Endometrium (tissue), 2 donors: ENCODE measurements around the gene NINJ2.
"Not testable (repeated sequence)": the region's sequence is repeated elsewhere in the genome, so short reads cannot be mapped to it uniquely, and the experiment has no call there.

ENCODE experiments used
- FAIRE-seq: peaks from 2 replicates; lab custom pipeline; 2012; peaks lifted over from hg19 to GRCh38; lab: Jason Lieb, UNC
- donor health status: control.
- donor health status: control.

NINJ2 gene

GRCh38 chr12:641321-641720, 21.9 kb downstream of the NINJ2 start:
- not testable (repeated sequence) for FAIRE-seq

- no peak for FAIRE-seq
Measured at GRCh38 chr12:640773-641172, 22.5 kb downstream of the NINJ2 start.

DNA sequence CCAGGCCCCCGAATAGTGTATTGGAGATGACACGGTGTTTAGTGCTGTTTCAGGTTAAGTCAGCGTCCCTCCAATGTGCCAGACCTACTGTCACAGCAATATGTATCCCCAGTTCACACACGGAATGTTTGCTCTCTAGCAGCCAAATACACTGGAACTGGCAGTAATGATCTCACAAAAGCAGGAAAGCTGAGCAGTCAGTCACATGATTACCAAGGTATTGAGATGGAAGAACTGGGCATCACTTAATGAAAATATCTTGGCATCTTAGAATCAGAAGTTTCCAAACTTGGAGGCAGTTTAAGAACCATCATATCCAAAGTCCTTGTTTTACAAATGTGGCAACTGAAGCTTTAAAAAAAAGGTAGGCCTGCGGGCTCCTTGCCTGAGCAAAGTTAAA, 23.3 kb downstream of the NINJ2 start:
- FAIRE-seq: no peak

- no peak for FAIRE-seq
Measured at GRCh38 chr12:639566-639965, 23.7 kb downstream of the NINJ2 start.

DNA sequence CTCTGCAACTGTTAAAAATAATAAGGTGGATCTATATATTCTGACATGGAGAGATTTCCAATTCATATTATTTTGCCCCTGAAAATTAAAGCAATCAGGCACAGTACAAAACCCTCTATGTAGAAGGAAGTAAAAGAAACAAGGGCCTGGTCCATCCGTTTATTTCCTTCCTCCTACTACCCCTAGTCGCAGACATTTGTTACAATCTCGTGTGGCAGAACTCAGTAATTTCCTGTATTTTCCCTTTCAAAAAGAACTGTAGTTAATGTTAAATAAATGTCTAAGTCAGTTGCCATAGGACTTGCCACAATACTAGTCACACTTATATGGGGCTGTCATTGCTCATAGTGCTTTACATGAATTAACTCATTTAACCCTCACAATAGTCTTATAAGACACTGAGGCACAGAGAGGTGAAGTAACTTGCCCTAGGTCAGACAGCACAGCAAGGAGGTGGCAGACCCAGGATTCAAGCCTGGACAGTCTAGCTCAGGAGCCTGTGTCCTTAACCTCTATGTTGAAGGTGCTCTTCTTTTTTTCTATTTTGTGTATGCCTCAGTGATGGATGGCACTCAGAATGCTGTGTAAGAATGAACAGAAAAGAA, 24.2 kb downstream of the NINJ2 start:
- FAIRE-seq: no peak

- FAIRE-seq: no peak
Measured at GRCh38 chr12:636632-637031, 26.6 kb downstream of the NINJ2 start.

DNA sequence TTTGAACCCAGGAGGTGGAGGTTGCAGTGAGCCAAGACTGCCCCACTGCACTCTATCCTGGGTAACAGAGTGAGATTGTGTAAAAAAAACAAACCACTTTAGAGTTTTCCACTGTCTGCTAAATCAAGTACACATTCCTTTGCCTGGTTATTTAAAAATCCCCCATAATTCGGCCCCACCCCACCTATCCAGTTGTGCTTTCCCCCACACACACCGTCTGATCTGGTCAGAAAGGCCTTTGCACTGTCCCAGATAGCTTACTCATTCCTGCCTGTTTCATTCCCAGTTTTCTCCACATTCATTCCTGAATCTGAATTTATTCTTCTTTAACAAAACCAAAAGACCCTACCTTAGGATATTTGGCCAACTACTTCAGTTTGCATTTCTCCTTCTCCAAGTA, 29.5 kb downstream of the NINJ2 start:
- no peak for FAIRE-seq

GRCh38 chr12:632102-632696, 31.0 kb downstream of the NINJ2 start:
- FAIRE-seq: no peak

DNA sequence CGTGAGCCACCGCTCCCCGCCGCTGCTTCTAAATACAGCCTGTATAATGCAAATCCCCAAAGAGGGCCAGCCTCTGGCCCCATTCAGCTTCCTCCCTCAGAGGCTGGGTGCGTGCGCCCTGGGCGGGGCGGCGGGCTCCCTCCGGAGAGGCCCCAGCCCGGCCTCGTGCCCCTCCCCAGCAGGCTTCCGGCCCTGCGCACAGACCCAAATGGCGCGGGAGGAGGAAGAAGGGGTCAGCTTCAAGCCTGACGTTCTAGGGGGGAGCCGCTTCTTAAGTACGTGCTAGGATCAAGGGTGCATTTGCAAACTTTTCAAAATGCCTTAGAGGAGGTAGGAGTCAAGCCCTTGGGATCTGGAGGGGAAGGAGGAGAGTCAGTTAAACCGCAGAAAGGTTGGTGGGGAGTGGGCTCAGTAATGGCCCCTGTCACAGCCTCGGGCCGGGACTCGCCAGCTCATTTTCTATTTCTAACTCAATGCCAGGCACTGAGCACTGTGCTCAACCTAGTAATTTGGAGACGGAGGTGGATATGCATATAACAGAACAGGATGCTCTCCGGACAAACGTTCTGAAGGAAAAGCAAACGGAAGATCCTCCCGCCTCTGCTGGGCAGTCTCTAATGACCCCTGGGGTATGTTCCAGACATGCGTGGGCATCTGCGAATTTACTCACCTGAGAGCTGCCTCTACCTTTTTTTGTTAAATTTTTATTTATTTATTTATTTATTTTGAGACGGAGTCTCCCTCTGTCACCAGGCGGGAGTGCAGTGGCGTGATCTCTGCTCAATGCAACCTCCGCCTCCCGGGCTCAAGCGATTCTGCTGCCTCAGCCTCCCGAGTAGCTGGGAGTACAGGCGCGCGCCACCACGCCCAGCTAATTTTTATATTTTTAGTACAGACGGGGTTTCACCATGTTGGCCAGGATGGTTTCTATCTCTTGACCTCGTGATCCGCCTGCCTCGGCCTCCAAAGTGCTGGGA, 32.3 kb downstream of the NINJ2 start:
- no peak for FAIRE-seq

DNA sequence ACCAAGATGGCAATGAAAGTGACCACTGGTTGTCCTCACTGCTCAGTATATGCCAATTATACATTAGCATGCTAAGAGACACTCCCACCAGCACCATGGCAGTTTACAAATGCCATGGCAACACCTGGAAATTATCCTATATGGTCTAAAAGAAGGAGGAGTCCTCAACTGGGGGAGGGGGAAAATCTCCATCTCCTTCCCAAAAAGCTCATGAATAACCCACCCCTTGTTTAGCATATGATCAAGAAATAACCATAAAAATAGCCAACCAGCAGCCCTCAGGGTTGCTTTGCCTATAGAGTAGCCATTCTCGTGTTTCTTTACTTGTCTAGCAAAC, 34.5 kb downstream of the NINJ2 start:
- not testable (repeated sequence) for FAIRE-seq

GRCh38 chr12:627863-628741, 35.1 kb downstream of the NINJ2 start:
- no peak for FAIRE-seq

GRCh38 chr12:627285-627684, 36.0 kb downstream of the NINJ2 start:
- FAIRE-seq: no peak

DNA sequence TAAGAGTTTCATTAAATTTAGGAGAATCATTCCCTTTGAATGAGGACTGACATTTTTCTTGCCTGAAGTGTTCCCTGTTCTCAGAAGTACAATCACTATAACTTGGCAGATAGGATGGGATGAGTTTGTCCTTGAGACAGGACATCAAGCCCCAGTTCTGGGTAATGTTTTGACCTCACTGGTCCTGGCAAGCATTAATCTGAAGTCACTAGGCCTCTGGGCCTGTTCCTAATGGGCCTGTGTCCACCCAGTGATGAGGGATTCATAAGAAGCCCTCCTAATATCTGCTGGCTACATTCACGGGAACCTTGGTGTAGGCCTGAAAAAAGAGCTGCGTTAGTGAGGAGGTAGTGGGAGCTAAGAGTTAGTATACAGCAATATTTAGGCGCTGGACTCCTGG, 37.2 kb downstream of the NINJ2 start:
- no peak for FAIRE-seq

DNA sequence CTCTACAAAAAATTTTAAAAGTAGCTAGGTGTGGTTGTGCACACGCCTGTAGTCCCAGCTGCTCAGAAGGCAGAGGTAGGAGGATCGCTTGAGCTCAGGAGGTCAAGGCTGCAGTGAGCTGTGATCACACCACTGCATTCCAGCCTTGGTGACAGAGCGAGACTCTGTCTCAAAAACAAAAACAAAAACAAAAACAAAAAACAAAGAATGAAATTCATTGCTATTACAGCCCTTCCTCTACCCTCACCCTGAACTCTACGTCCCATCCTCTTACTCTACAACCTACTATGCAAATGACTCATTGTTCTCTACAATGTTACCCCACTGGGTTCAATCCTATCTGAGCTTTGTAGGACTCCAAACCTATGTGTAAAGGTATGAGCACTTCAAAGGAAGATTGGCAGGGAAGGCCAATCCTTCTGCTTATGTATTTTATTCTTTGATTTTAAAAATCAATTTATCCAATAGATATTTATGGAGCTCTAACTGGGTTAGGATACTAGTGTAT, 39.3 kb downstream of the NINJ2 start:
- no peak for FAIRE-seq

- FAIRE-seq: no peak
Measured at GRCh38 chr12:623172-623864, 39.9 kb downstream of the NINJ2 start.

DNA sequence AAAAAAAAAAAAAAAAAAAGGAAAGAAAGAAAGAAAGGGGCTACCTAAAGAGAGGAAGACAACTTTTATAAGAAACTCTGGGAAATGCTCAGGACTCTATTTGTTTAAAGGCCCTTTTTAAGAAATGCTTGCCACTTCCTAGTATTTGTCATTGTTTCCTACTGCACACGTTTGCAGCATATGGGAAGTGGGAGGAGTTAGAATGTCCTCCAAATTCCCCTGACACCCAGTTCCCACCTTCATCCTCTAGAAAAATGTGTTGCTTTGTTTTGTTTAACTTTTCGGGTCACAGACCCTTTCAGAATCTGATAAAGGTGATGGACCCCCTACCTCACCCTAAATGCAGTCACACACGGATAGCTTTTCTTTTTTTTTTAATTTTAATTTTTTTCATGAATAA, 40.8 kb downstream of the NINJ2 start:
- no peak for FAIRE-seq

- no peak for FAIRE-seq
Measured at GRCh38 chr12:619346-619745, 43.9 kb downstream of the NINJ2 start.

DNA sequence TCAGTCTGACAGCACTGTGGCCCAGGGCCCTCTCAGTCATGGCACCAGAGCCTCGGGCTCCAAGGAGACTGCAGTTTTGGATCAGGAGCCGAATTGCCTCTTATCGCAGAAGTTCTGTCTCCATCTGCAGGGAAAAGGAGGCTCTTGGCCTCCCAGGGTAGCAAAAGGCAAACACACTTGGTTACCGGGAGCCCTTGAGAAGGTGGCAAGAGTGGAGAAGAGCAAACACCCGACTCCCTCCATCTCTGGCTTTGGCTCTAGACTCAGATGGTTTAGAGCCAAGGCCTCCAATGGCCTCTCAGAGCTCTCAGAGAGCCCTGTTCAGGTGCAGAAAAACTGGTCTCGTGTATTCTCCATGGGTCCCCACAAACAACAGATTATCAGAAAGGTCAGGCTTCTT, 44.6 kb downstream of the NINJ2 start:
- FAIRE-seq: no peak

DNA sequence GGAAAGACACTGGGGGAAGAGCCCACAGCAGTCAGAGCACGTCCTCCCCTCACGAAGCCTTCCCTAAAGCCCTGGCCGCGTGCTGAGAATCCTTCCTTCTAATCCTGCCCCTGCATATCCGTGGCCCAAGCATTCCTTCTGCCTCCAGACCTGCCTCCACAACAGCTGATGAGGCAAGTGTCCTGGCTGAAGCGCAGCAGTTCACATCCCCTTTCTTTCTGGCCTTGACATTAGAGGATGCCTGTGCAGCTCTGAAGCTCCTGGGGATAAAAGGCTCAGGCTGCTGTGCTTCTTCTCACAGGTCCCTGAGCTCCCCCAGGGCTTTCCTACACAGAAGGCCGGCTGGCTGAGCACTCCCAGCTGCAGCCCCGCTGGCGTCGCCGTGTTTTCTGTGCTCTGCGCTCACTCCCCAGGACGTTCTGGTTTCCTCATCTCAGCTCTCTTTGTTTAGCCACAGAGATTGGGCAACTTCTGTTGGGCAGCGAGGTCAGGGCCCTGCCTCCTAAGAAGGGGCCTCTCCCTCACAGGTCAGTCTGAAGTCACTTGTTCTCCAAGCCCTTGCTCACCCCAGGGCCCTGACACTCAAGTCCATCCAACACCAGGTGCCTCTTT, 45.8 kb downstream of the NINJ2 start:
- FAIRE-seq: no peak

DNA sequence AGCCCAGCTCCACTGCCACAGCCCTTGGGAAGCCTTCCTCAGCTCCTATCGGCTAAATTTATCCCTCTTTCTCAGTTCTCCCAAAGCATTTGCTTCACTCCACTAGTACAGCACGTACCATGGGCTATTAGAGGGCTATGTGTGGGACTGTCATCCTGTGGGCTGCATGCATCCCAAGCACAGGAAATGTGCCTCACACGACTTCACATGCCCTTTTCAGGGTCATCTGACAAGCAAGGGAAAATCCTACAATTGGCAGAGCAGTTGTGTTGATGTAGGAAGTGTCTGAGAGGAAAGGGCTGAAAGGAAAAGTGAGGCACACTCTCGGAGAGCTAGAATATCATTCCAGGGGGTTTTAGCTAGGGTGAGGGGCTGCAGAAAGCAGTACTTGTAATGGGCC, 47.6 kb downstream of the NINJ2 start:
- FAIRE-seq: no peak

- no peak for FAIRE-seq
Measured at GRCh38 chr12:614411-614970, 48.8 kb downstream of the NINJ2 start.
